GM20000 (cell line): ENCODE results near the gene TXNRD2.
A peak's percentile ranks its signal among the peaks of the same experiment; 100 is the strongest.
"Not testable (repeated sequence)": the region's sequence is repeated elsewhere in the genome, so short reads cannot be mapped to it uniquely, and the experiment has no call there.

ENCODE experiments used
- DNase-seq: peaks from one replicate; pipeline ENCODE4 v3.0.0; 2012; ENCODE audit warnings: low spot score
- TF ChIP-seq, protein P1 (sequence below): IDR thresholded peaks from 2 replicates; pipeline ENCODE4 v1.5.1; 2012; ENCODE audit warnings: mild to moderate bottlenecking, control low read depth; ENCODE audit errors: extremely low read depth, missing control alignments

Gene TXNRD2

DNA sequence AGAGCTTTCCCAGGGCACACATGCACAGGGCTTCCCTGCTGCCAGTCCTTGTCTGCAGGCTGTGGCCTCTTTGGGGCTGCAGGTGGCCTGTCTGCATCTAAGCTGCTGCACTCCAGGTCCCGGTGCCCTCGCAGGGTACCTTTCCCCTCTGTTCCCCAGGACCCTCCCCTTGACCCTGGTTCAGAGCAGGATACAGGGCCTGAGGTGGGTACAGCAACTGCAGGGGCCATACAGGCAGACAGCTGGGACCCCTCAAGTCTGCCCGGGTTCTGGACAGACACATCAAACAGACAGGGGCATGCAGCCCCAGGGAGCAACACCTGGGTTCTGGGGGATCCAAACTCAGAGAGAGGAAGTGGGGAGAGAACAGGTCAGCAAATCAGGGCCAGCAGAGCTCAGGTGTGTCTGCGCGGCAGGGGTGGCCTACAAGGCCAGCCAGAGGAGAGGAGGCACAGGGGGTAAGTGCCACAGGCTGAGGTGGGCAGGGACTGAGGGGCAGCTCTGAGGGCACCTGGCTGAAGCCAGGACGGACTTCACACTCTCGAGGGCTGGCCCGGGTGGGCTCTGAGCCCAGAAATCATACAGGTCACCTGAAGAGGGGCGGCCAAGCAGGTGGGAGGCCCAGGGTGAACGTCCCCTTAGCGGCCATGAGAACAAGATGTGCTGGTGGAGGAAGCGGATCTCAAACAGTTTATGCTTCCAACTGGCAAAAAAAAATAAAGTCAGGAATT lies 29.9 kb downstream of the TXNRD2 start:
- TF ChIP-seq, protein P1, sequence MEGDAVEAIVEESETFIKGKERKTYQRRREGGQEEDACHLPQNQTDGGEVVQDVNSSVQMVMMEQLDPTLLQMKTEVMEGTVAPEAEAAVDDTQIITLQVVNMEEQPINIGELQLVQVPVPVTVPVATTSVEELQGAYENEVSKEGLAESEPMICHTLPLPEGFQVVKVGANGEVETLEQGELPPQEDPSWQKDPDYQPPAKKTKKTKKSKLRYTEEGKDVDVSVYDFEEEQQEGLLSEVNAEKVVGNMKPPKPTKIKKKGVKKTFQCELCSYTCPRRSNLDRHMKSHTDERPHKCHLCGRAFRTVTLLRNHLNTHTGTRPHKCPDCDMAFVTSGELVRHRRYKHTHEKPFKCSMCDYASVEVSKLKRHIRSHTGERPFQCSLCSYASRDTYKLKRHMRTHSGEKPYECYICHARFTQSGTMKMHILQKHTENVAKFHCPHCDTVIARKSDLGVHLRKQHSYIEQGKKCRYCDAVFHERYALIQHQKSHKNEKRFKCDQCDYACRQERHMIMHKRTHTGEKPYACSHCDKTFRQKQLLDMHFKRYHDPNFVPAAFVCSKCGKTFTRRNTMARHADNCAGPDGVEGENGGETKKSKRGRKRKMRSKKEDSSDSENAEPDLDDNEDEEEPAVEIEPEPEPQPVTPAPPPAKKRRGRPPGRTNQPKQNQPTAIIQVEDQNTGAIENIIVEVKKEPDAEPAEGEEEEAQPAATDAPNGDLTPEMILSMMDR, result no peak

DNA sequence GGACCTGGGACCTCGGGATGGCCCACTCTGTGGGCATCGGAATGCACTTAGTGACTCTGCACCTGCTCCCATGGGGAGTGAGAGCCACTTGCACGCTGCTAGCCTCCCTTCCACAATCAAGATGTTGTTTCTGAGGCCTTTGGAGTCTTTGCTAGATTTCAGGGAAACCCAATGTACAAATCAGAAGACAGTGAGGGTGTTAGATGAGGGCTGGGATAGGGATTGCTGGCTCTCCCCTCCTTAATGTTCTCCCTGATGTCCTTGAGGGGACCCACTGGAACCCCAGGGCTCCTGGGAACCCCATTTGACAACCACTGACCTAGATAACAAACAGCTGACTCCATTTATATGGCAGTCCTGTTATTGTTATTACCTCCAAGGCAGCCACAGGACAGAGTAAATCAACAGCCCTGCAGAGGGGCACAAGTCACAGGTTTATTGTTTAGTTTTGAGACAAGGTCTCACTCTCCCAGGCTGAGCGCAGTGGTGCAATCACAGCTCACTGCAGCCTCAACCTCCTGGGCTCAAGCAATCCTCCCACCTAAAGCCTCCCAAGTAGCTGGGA lies 31.4 kb downstream of the TXNRD2 start:
- TF ChIP-seq, protein P1, result no peak
- DNase-seq, result no peak

More for the DNA sequence above, 29.9 kb downstream of the TXNRD2 start:
- no peak for DNase-seq

DNA sequence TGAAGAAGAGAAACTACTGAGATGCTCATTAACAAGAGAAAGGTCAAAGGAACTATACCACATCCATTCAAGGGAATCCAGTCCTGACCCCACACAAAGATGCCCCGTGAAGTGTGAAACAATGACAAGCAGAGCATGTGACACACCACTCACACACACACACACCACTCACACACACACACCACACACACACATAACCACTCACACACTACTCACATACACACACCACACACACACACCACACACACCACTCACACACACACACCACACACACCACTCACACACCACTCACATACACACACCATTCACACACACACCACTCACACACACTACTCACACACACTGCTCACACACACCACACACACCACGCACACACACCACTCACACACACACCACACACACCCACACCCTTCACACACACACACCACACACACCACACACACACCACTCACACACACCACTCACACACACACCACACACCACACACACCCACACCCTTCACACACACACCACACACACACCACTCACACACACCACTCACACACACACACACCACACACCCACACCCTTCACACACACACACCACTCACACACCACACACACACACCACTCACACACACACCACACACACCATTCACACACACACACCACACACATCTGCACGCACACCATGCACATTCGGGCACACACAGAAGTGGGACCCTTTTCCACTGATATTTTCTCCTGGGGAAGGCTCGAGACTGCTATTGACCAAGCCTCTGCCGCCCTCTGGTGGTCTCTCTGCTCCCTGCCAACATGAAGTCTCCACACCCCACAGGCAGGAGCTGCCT lies 32.1 kb downstream of the TXNRD2 start:
- DNase-seq, result peak; percentile 89
- TF ChIP-seq, protein P1, result peak; percentile 73

DNA sequence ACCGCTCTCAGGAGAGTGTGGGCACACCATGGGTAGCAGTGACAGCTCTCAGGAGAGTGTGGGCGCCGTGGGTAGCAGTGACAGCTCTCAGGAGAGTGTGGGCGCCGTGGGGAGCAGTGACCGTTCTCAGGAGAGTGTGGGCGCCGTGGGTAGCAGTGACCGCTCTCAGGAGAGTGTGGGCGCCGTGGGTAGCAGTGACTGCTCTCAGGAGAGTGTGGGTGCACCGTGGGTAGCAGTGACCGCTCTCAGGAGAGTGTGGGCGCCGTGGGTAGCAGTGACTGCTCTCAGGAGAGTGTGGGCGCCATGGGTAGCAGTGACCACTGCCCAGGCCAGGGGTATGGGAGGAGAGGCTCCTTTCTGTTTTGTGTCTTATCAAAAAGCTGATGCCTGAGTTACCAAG lies 33.7 kb downstream of the TXNRD2 start:
- DNase-seq, result not testable (repeated sequence)

DNA sequence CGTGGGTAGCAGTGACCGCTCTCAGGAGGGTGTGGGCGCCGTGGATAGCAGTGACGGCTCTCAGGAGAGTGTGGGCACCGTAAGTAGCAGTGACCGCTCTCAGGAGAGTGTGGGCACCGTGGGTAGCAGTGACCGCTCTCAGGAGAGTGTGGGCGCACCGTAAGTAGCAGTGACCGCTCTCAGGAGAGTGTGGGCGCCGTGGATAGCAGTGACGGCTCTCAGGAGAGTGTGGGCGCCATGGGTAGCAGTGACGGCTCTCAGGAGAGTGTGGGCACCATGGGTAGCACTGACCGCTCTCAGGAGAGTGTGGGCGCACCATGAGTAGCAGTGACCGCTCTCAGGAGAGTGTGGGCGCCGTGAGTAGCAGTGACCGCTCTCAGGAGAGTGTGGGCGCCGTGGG lies 34.8 kb downstream of the TXNRD2 start:
- DNase-seq, result not testable (repeated sequence)

DNA sequence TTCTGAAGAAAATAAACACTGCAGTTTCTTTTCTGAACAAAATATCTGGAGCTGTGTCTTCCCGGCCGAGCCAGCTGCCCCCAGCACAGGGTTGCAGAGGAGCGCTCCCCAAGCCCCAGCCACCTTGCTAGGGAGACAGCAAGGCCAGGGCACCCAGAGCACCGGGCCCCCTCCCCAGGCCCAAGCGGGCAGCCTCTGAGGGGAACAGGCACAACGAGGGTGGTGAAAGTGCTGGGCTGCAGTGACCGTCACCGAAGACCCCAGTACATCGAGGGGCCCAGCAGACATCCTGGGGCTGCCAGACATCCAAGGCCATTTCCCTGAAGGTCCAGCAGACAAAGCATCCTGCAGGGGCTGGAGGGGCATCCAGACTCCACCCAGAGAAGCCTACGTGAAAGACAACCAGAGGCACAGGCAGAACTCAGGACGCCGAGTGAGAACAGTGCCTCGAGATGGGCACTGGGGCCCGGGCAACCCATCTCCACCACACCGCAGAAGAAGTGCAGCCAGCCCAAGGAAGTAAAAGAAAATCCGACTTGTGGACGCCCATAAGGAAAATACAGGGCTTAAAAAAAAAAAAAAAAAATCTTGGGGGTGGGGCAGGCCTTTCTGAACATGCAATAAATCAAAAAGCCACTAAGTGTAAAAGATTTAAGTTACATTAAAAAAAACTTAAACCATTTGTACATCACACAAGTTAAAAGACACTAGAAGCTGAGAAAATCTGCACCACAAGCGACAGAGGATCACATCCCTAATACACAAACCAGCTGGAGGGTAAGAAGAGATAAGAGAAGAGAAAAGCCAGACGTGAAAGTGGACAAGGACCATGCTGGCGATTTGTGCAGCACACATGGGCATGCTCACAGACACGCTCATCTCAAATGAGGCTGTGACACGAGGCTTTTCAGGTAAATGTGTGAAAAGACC lies 36.0 kb downstream of the TXNRD2 start:
- DNase-seq, result no peak

DNA sequence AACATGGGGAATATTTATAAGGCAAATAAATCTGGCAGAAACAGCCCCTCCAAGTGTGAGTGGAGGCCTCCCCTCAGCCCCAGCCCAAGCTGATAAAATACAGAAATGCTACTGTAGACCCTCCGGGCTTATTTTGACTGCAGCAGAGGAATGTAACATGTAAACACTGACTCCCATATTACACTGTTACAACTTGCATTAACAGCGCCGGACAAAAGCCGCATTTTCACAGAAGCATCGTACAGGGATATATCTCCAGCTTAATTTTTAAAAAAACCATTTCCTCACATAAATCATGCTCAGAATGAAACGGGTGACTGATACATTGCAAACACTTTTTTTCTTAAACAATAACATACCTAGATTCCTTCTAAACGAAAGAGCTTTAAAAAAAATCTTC lies 36.7 kb downstream of the TXNRD2 start:
- DNase-seq, result no peak
- TF ChIP-seq, protein P1, result no peak

More for the DNA sequence above, 36.0 kb downstream of the TXNRD2 start:
- TF ChIP-seq, protein P1, result no peak
